Hypothalamus (tissue), 51 donors: ENCODE measurements around the gene OAF.
A peak's percentile ranks its signal among the peaks of the same experiment; 100 is the strongest.

Source experiments
- DNase-seq, 51 donors: peaks; one replicate each; lab custom pipeline; 2025; lab: John Stamatoyannopoulos, UW

OAF gene

GRCh38 chr11:120219232-120219937 lies 8.6 kb downstream of the OAF start:
- DNase-seq = no peak

GRCh38 chr11:120219938-120220746 lies 9.3 kb downstream of the OAF start:
- peak in 1 of 51 donors; percentile 38 for DNase-seq

GRCh38 chr11:120220747-120221037 lies 9.9 kb downstream of the OAF start:
- no peak for DNase-seq

- no peak for DNase-seq
These were observed 10.4 kb downstream of the OAF start for GRCh38 chr11:120221115-120221752.

GRCh38 chr11:120222916-120223315 lies 12.1 kb downstream of the OAF start:
- DNase-seq = no peak

GRCh38 chr11:120223793-120224192 lies 13.0 kb downstream of the OAF start:
- DNase-seq = no peak

GRCh38 chr11:120224361-120224760 lies 13.5 kb downstream of the OAF start:
- no peak for DNase-seq

GRCh38 chr11:120224972-120225909 lies 14.4 kb downstream of the OAF start:
- DNase-seq = no peak

GRCh38 chr11:120226242-120226641 lies 15.4 kb downstream of the OAF start:
- no peak for DNase-seq

GRCh38 chr11:120226714-120227113 lies 15.9 kb downstream of the OAF start:
- DNase-seq = no peak

- DNase-seq = no peak
These were observed 16.5 kb downstream of the OAF start for GRCh38 chr11:120227228-120227852.

GRCh38 chr11:120228794-120229384 lies 18.1 kb downstream of the OAF start:
- DNase-seq = no peak

GRCh38 chr11:120229451-120230424 lies 18.9 kb downstream of the OAF start:
- peak in 13 of 51 donors; percentile 7 to 55 (median 21) for DNase-seq

- no peak for DNase-seq
These were observed 19.7 kb downstream of the OAF start for GRCh38 chr11:120230433-120231071.

- DNase-seq = no peak
These were observed 21.1 kb downstream of the OAF start for GRCh38 chr11:120231963-120232362.

GRCh38 chr11:120233207-120233803 lies 22.5 kb downstream of the OAF start:
- DNase-seq = no peak

- peak in 14 of 51 donors; percentile 4 to 54 (median 18) for DNase-seq
These were observed 24.3 kb downstream of the OAF start for GRCh38 chr11:120235024-120235628.
